Colonic mucosa (tissue), 4 donors: ENCODE results near the gene CMIP. TPM values are rescaled to one million over a fixed set of nuclear protein-coding genes. Genes with fewer than 3 reads are reported as not detected.

Experiments used
- DNase-seq: peaks from one replicate; pipeline ENCODE4 v3.0.0-alpha.2; 2020
- H3K27ac ChIP-seq: fragments of 200-600 bp; one replicate; pipeline ENCODE4 v1.8.0; 2021
- H3K27me3 ChIP-seq: fragments of 200-600 bp; one replicate; pipeline ENCODE4 v1.8.0; 2021
- H3K36me3 ChIP-seq: fragments of 200-600 bp; one replicate; pipeline ENCODE4 v1.8.0; 2021
- H3K4me1 ChIP-seq: fragments of 200-600 bp; one replicate; pipeline ENCODE4 v1.8.0; 2021; ENCODE audit warnings: mild to moderate bottlenecking
- H3K4me3 ChIP-seq: fragments of 200-600 bp; one replicate; pipeline ENCODE4 v1.8.0; 2021
- H3K9ac ChIP-seq, 2 donors: one replicate each; pipeline ENCODE4 v1.7.0; 2013; ENCODE audit warnings: control low read depth in 2 of 2, low read depth in 2 of 2, low read length in 2 of 2
- H3K9me3 ChIP-seq: fragments of 200-600 bp; one replicate; pipeline ENCODE4 v1.8.0; 2021
- CTCF ChIP-seq: fragments of 200-600 bp; IDR thresholded peaks from one replicate; pipeline ENCODE4 v1.8.0; 2022; ENCODE audit warnings: antibody characterized with exemption, mild to moderate bottlenecking
- intact Hi-C: fragments of 100-400 bp; cut with DNase I; formaldehyde crosslinking; loops from one replicate; pipeline ENCODE4 v1.14.1; 2022
- total RNA-seq, 2 donors: library from RNA; stranded (reverse); fragmentation: NEBNext Ultra II Directional in 1 of 2; extraction: Animal tissue kit (Norgen Biotek cat#: 25700) in 1 of 2; gene quantifications; one replicate each; pipeline ENCODE4 v1.2.1, GENCODE V29; 2021
- donor health status: healthy.
- donor health status: DM: no; HTN: no; CAD: no.
- donor health status: DM: no; HTN: no; CAD: no.

The CMIP gene
- total RNA-seq, 2 donors from 2014 or later, result 83.4 to 107 TPM

GRCh38 chr16:81424771-81425170 lies 19.8 kb upstream of the CMIP start:
- H3K9me3 ChIP-seq, result no peaks in the 10 kb centered on the region
- no peak overlapping the region for H3K27ac ChIP-seq
- intact Hi-C loops, result no loop called here
- no peaks in the 10 kb centered on the region for H3K27me3 ChIP-seq
- no peaks in the 10 kb centered on the region for H3K4me1 ChIP-seq
- H3K4me3 ChIP-seq, result no peak overlapping the region
- DNase-seq, result no peak
- no peak for TF ChIP-seq CTCF
- H3K36me3 ChIP-seq, result no peaks in the 10 kb centered on the region
- no peak overlapping the region for H3K9ac ChIP-seq

GRCh38 chr16:81427219-81427618 lies 17.4 kb upstream of the CMIP start:
- no peak overlapping the region for H3K9ac ChIP-seq
- no peaks in the 10 kb centered on the region for H3K36me3 ChIP-seq
- no peaks in the 10 kb centered on the region for H3K4me1 ChIP-seq
- no peak for DNase-seq
- no peak overlapping the region for H3K4me3 ChIP-seq
- H3K9me3 ChIP-seq, result no peaks in the 10 kb centered on the region
- no peak overlapping the region for H3K27ac ChIP-seq
- intact Hi-C loops, result no loop called here
- no peak for TF ChIP-seq CTCF
- no peaks in the 10 kb centered on the region for H3K27me3 ChIP-seq

- TF ChIP-seq CTCF, result peak; percentile 39
- H3K36me3 ChIP-seq, result no peaks in the 10 kb centered on the region
- H3K9me3 ChIP-seq, result no peaks in the 10 kb centered on the region
- DNase-seq, result no peak
- H3K27me3 ChIP-seq, result no peaks in the 10 kb centered on the region
- H3K9ac ChIP-seq, result no peak overlapping the region
- intact Hi-C loops, result no loop called here
- no peak overlapping the region for H3K27ac ChIP-seq
- no peaks in the 10 kb centered on the region for H3K4me1 ChIP-seq
- H3K4me3 ChIP-seq, result no peak overlapping the region
Measured at GRCh38 chr16:81429045-81429521, 15.5 kb upstream of the CMIP start.

DNA sequence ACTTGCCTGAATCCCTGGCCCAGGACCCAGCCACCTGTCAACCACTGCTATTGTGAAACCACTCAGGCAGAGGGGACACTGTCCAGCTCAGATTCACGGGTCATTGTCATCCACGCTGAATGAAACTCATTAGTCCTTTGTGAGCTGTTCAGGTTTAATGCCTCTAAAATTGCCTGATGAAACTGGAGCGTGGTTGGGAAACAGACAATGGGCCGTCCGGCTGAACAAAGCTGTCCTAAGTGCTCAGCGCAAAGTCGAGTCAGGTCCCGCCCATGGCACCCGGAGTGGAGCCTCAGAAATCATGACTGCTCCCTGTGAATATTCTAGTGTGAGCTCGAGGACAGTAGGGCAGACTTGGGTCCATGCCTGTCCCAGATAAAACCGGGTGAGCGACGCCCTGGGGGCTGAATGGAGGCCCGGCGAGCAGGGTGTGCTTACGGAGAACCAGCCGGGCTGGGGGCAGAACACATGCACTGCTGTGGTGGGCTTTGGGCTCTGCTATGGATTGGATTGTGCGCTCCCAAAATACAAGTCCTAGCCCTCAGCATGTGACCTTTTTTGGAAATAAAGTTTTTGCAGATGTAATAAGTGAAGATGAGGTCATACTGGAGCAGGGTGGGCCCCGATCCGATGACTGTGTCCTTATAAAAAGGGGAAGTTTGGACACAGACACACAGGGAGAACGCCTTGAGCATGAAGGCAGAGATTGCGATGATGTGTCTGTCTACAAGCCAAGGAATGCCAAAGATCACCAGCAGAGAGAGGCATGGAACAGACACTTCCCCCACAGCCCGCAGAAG lies 12.9 kb upstream of the CMIP start:
- H3K27me3 ChIP-seq, result no peaks in the 10 kb centered on the region
- TF ChIP-seq CTCF, result no peak
- intact Hi-C loops, result no loop called here
- no peak for DNase-seq
- no peak overlapping the region for H3K27ac ChIP-seq
- no peak overlapping the region for H3K4me3 ChIP-seq
- H3K9ac ChIP-seq, result no peak overlapping the region
- no peaks in the 10 kb centered on the region for H3K4me1 ChIP-seq
- H3K9me3 ChIP-seq, result no peaks in the 10 kb centered on the region
- no peaks in the 10 kb centered on the region for H3K36me3 ChIP-seq

- no peak for TF ChIP-seq CTCF
- H3K27ac ChIP-seq, result no peak overlapping the region
- DNase-seq, result no peak
Measured at GRCh38 chr16:81432937-81433557, 11.6 kb upstream of the CMIP start.

More at GRCh38 chr16:81432937-81433557, 11.6 kb upstream of the CMIP start:
- no peaks in the 10 kb centered on the region for H3K9me3 ChIP-seq
- intact Hi-C loops, result no loop called here
- H3K9ac ChIP-seq, result no peak overlapping the region
- H3K27me3 ChIP-seq, result no peaks in the 10 kb centered on the region
- no peaks in the 10 kb centered on the region for H3K36me3 ChIP-seq
- no peak overlapping the region for H3K4me3 ChIP-seq
- H3K4me1 ChIP-seq, result no peaks in the 10 kb centered on the region
